HG02938 (cell line): ENCODE results near the gene FBXW5.

Experiments
- ATAC-seq: cut with Tn5 transposase; IDR thresholded peaks from one replicate; pipeline ENCODE4 v1.9.1; 2021; ENCODE audit warnings: mild to moderate bottlenecking, moderate library complexity; ENCODE audit not compliant: unreplicated experiment

Gene FBXW5

GRCh38 chr9:136944519-136945332 lies at the start of gene FBXW5, which contains the start of gene C8G:
TSS of gene FBXW5 (minus strand) at chr9:136944738. CDS start at chr9:136944083, 655 bp downstream.
TSS of gene C8G (plus strand) at chr9:136945243. CDS start at chr9:136945321, 78 bp downstream.
- peak; percentile 57 for ATAC-seq

GRCh38 chr9:136992819-136993369 lies 48.4 kb upstream of the FBXW5 start:
- ATAC-seq, result no peak

- peak; percentile 70 for ATAC-seq
These were observed 47.7 kb upstream of the FBXW5 start, which contains the start of gene PAXX for GRCh38 chr9:136991993-136992818. TSS of gene PAXX (plus strand) at chr9:136992422. CDS start at chr9:136992444, 22 bp downstream.

- ATAC-seq, result no peak
These were observed 45.8 kb upstream of the FBXW5 start for GRCh38 chr9:136990242-136990911.

- ATAC-seq, result no peak
These were observed 44.3 kb upstream of the FBXW5 start for GRCh38 chr9:136988872-136989271.

GRCh38 chr9:136985853-136986252 lies 41.3 kb upstream of the FBXW5 start:
- ATAC-seq, result no peak

GRCh38 chr9:136985027-136985602 lies 40.6 kb upstream of the FBXW5 start:
- ATAC-seq, result no peak

GRCh38 chr9:136984464-136985026 lies 40.0 kb upstream of the FBXW5 start:
- ATAC-seq, result no peak

- ATAC-seq, result no peak
These were observed 39.2 kb upstream of the FBXW5 start for GRCh38 chr9:136983656-136984314.

- no peak for ATAC-seq
These were observed 38.6 kb upstream of the FBXW5 start for GRCh38 chr9:136983167-136983566.

- ATAC-seq, result no peak
These were observed 37.9 kb upstream of the FBXW5 start, which contains the start of gene LCNL1 for GRCh38 chr9:136982232-136983051. TSS of gene LCNL1 (plus strand) at chr9:136982993. CDS start at chr9:136983587, 594 bp downstream.

- ATAC-seq, result no peak
These were observed 37.2 kb upstream of the FBXW5 start for GRCh38 chr9:136981588-136982231.

- ATAC-seq, result no peak
These were observed 36.3 kb upstream of the FBXW5 start for GRCh38 chr9:136980669-136981478.

- ATAC-seq, result no peak
These were observed 35.4 kb upstream of the FBXW5 start for GRCh38 chr9:136979769-136980587.

- no peak for ATAC-seq
These were observed 34.5 kb upstream of the FBXW5 start for GRCh38 chr9:136978865-136979544.
